Kidney capillary endothelial cell (primary cell): ENCODE data around the gene FBLN2.

Experiments
- DNase-seq: peaks from one replicate; pipeline ENCODE4 v3.0.0-alpha.2; 2018; ENCODE audit warnings: low spot score

Gene FBLN2

GRCh38 chr3:13648060-13649001 lies 99.4 kb downstream of the FBLN2 start:
- DNase-seq, result peak; percentile 69

GRCh38 chr3:13650210-13651056 lies 101.5 kb downstream of the FBLN2 start:
- DNase-seq, result peak; percentile 51

- DNase-seq, result no peak
Observed at GRCh38 chr3:13651057-13651400, 102.1 kb downstream of the FBLN2 start.

- no peak for DNase-seq
Observed at GRCh38 chr3:13651775-13652428, 103.0 kb downstream of the FBLN2 start.

GRCh38 chr3:13652728-13653127 lies 103.8 kb downstream of the FBLN2 start:
- no peak for DNase-seq

GRCh38 chr3:13653631-13654279 lies 104.8 kb downstream of the FBLN2 start:
- peak; percentile 21 for DNase-seq

- DNase-seq, result no peak
Observed at GRCh38 chr3:13654330-13655060, 105.6 kb downstream of the FBLN2 start.

GRCh38 chr3:13655061-13655913 lies 106.4 kb downstream of the FBLN2 start:
- peak; percentile 61 for DNase-seq

GRCh38 chr3:13656584-13657301 lies 107.8 kb downstream of the FBLN2 start:
- no peak for DNase-seq

- peak; percentile 51 for DNase-seq
Observed at GRCh38 chr3:13657660-13658435, 108.9 kb downstream of the FBLN2 start.

GRCh38 chr3:13658681-13659080 lies 109.8 kb downstream of the FBLN2 start:
- no peak for DNase-seq

GRCh38 chr3:13659221-13659969 lies 110.5 kb downstream of the FBLN2 start:
- DNase-seq, result no peak

GRCh38 chr3:13660042-13660874 lies 111.3 kb downstream of the FBLN2 start:
- no peak for DNase-seq

GRCh38 chr3:13661121-13661520 lies 112.2 kb downstream of the FBLN2 start:
- DNase-seq, result no peak

- DNase-seq, result no peak
Observed at GRCh38 chr3:13662238-13662847, 113.4 kb downstream of the FBLN2 start.

GRCh38 chr3:13663781-13664535 lies 115.0 kb downstream of the FBLN2 start:
- no peak for DNase-seq
